Thyroid gland (tissue), 4 donors: Measurements from ENCODE around the gene KCNJ15. TPM values are rescaled to one million over a fixed set of nuclear protein-coding genes. Genes with fewer than 3 reads are reported as not detected.

Experiments
- DNase-seq, 2 donors: peaks; one replicate each; pipeline ENCODE4 v3.0.0-alpha.2; 2019
- H3K27ac ChIP-seq, 3 donors: fragments of 200-600 bp; sonication (generic); 1 replicate in 2 of 3; 2 replicates in 1 of 3; pipeline ENCODE4 v1.5.1; 2016 to 2019; ENCODE audit warnings: mild to moderate bottlenecking in 1 of 3, moderate library complexity in 1 of 3
- H3K27me3 ChIP-seq: fragments of 200-600 bp; sonication (generic); one replicate; pipeline ENCODE4 v1.5.1; 2019
- H3K36me3 ChIP-seq, 2 donors: fragments of 200-600 bp; sonication (generic); one replicate each; pipeline ENCODE4 v1.5.1; 2016 to 2019
- H3K4me1 ChIP-seq, 2 donors: fragments of 200-600 bp; sonication (generic); one replicate each; pipeline ENCODE4 v1.5.1; 2017 to 2019
- H3K4me3 ChIP-seq, 3 donors: fragments of 200-600 bp; sonication (generic); replicated peaks in 1 of 3; 1 replicate in 2 of 3; 2 replicates in 1 of 3; pipeline ENCODE4 v1.5.1; 2016; ENCODE audit warnings: mild to moderate bottlenecking in 1 of 3
- H3K9me3 ChIP-seq: fragments of 200-600 bp; sonication (generic); one replicate; pipeline ENCODE4 v1.5.1; 2017
- POLR2A ChIP-seq, 2 donors: fragments of 450-650 bp; IDR thresholded peaks; one replicate each; pipeline ENCODE4 v1.6.1; 2017; ENCODE audit warnings: antibody characterized with exemption in 2 of 2, mild to moderate bottlenecking in 2 of 2, moderate library complexity in 1 of 2
- WGBS, 2 donors: methylation state at CpG; one replicate each; pipeline ENCODE4 v1.1.5; 2017; 5-methylcytosine and 5-hydroxymethylcytosine counted together
- intact Hi-C: fragments of 100-400 bp; cut with DNase I; formaldehyde crosslinking; loops from one replicate; pipeline ENCODE4 v1.15.1; 2023
- total RNA-seq, 4 donors: library from RNA; depleted of rRNA; stranded (reverse); fragments of >200 nt; gene quantifications; one replicate each; pipeline ENCODE4 v1.2.3, GENCODE V29; 2016
- TF ChIP-seq, protein P1 (sequence below), 6 experiments: fragments of 200-600 bp in 3 of 6; fragments of 450-650 bp in 3 of 6; sonication (generic) in 3 of 6; IDR thresholded peaks; one replicate each; pipeline ENCODE4 v1.5.1; 2016 to 2019; ENCODE audit warnings: antibody characterized with exemption in 6 of 6, mild to moderate bottlenecking in 2 of 6, inconsistent platforms in 1 of 6, moderate library complexity in 1 of 6

Gene KCNJ15
- total RNA-seq, 4 donors from 2014 or later, result 29.2 to 71.2 (median 59.5) TPM

DNA sequence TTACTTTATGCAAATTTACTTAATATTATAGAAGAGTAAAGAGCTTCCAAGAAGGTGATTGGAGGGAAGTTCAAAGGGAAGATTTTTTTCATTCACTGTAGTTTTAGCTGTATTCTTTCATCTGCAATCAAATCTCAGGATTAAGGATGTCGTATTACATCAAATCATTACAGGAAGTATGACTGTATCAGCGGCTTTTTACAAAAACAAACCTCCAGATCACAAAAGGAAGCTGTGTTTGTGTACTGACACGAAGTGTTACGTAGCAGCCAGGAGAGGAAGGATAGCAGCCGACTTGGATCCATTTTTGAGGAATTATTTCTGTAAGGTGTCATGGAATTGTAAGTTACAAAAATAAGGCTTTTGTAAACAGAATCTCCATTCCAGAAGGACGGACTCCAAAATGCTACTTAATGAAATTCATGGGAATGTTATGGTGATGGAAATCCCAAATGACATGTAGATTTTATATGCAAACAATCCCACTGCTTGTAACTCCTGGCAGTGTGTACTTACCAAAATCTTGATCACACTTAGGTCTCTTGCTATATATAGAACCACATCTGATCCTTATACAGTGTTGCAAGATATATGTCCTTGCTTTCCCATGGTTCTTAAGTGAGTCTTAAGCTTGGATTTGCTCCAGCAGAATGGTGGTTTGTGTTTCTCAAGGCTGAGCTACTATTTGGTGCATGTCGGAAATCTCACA lies 49.8 kb downstream of the KCNJ15 start:
- no peaks in the 10 kb centered on the region for H3K27me3 ChIP-seq
- no peak for DNase-seq
- peaks cover 21 to 50% of the 10 kb centered on the region in 2 donors for H3K4me1 ChIP-seq
- peak overlapping the region in 2 of 3 donors; percentile 60 to 79 for H3K27ac ChIP-seq
- intact Hi-C loops, result no loop called here
- H3K9me3 ChIP-seq, result no peaks in the 10 kb centered on the region
- H3K36me3 ChIP-seq, result no peaks in the 10 kb centered on the region
- TF ChIP-seq, protein P1, sequence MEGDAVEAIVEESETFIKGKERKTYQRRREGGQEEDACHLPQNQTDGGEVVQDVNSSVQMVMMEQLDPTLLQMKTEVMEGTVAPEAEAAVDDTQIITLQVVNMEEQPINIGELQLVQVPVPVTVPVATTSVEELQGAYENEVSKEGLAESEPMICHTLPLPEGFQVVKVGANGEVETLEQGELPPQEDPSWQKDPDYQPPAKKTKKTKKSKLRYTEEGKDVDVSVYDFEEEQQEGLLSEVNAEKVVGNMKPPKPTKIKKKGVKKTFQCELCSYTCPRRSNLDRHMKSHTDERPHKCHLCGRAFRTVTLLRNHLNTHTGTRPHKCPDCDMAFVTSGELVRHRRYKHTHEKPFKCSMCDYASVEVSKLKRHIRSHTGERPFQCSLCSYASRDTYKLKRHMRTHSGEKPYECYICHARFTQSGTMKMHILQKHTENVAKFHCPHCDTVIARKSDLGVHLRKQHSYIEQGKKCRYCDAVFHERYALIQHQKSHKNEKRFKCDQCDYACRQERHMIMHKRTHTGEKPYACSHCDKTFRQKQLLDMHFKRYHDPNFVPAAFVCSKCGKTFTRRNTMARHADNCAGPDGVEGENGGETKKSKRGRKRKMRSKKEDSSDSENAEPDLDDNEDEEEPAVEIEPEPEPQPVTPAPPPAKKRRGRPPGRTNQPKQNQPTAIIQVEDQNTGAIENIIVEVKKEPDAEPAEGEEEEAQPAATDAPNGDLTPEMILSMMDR (IDR thresholded peaks at IDR 0.05), result no peak
- TF ChIP-seq POLR2A (IDR thresholded peaks at IDR 0.05), result no peak
- 59% methylated on average over 7 of the region's 7 CpGs for WGBS, 2 donors
- no peak overlapping the region for H3K4me3 ChIP-seq

DNA sequence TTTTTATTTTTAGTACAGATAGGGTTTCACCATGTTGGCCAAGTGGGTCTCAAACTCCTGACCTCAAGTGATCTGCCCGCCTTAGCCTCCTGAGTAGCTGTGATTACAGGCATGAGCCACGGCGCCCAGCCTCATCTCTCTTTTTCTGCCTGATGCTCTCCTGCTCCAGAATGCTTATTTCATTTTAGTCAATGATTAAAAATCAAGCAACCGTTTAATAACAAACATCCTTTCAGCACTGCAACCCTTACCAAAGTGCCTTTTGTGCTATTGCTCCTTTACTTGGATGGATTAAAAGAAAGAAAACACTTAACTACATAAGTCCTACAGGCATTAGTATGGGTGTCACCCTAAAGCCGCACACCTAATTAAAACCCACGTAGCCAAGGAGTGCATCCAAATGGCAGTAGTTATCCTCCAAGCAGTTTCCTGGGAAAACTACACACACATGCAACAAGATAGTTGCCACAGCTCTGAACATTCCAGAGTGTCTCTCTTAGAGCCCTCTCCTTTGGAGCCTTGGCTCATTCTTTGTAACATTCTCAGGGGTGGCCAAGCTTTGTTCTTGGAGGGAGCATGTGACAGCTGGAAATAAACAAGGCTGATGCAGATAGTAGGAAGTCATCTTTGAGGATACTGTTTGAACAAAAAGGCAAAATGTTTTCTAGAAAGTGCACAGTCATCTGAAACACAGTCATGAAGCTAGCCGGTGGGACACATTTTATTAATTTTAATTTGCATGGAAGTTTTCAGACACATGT lies 51.2 kb downstream of the KCNJ15 start:
- intact Hi-C loops, result no loop called here
- no peak for DNase-seq
- Histone ChIP-seq H3K4me3 (no peak overlapping the region), H3K4me1 (peaks cover 30 to 45% of the 10 kb centered on the region in 2 donors), H3K27ac (peak overlapping the region; percentile 55 to 79 (median 60)), H3K27me3 (no peaks in the 10 kb centered on the region), H3K36me3 (no peaks in the 10 kb centered on the region), H3K9me3 (no peaks in the 10 kb centered on the region)
- WGBS, 2 donors, result 78 to 86% methylated on average over 7 of the region's 7 CpGs
- TF ChIP-seq, protein P1 (IDR thresholded peaks at IDR 0.05), result no peak
- TF ChIP-seq POLR2A (IDR thresholded peaks at IDR 0.05), result no peak

DNA sequence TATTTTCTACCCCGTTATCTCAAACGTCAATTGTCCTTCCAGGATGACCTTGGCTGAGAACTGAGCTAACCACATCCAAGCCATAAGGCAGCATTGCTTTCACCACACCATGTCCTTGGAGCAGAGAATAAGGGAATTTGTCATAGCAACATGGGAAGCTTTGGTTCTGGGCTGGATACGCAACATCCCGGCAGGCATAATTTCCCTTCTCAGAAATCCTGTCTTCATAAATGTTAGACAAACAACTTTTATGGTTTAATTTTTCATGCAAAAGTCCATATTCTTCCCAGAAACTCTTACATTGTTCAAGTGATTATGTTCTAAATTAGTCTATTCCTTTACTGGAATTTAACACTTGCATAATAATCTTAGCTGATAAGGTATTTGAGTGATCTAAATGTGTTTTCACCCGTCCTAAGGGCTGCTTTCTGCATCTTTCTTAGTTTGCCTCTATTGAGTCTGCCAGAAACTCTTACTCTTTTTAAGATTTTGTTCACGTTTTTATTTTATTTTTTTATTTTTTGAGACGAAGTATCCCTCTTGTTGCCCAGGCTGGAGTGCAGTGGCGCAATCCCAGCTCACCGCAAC lies 51.8 kb downstream of the KCNJ15 start:
- intact Hi-C loops, result no loop called here
- peaks cover 30 to 44% of the 10 kb centered on the region in 2 donors for H3K4me1 ChIP-seq
- H3K4me3 ChIP-seq, result no peak overlapping the region
- H3K9me3 ChIP-seq, result no peaks in the 10 kb centered on the region
- no peak for TF ChIP-seq POLR2A (IDR thresholded peaks at IDR 0.05)
- TF ChIP-seq, protein P1 (IDR thresholded peaks at IDR 0.05), result no peak
- no peaks in the 10 kb centered on the region for H3K27me3 ChIP-seq
- H3K27ac ChIP-seq, result peak overlapping the region; percentile 55 to 92 (median 79)
- 72 to 76% methylated on average over 9 of the region's 9 CpGs for WGBS, 2 donors
- no peak for DNase-seq
- H3K36me3 ChIP-seq, result no peaks in the 10 kb centered on the region

DNA sequence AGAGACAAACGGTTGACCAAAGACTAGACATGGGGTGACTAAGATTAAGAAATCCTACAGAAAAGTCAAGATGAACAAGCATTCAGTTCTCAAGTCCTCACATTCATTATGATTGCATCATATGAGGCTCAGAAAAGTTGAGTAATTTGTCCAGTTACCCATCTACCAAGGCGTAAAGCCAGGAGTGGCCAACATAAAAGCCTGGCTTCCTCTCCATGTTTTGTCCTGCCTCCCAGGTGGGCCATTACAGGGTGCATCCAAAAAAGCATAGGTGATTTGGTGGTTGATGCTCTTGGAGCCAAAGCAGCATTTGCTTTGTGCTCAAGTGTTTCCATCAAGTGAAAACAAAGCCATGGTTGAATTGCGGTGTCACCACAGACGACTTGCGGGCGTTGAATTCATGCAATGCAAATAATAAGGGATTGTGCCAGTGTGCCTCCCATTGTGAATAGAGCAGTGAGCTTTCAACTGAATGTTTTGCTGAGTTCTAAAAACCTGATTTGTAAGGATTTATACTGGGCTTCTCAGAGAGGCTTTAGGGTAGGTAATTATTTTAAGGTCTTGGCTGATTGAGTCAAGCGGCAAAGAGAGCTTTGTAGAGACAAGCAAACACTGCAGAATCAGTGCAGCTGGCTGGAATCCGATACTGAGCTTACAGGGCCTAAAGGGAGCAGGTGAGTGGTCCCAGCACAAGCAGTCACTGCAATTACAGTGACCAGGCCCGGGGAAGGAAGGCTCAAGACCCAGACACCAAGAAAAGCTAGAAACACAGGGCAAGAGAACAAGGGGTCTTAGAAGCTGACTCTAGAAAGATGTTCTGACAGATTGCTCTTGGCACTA lies 54.1 kb downstream of the KCNJ15 start:
- H3K27ac ChIP-seq, result peak overlapping the region; percentile 79 to 94 (median 92)
- WGBS, 2 donors, result 36 to 47% methylated on average over 9 of the region's 9 CpGs
- intact Hi-C loops, result no loop called here
- H3K4me3 ChIP-seq, result no peak overlapping the region
- peaks cover 43 to 65% of the 10 kb centered on the region in 2 donors for H3K4me1 ChIP-seq
- H3K9me3 ChIP-seq, result no peaks in the 10 kb centered on the region
- peak; percentile 48 to 78 for DNase-seq
- no peaks in the 10 kb centered on the region for H3K36me3 ChIP-seq
- H3K27me3 ChIP-seq, result no peaks in the 10 kb centered on the region
- TF ChIP-seq, protein P1 (IDR thresholded peaks at IDR 0.05), result no peak
- TF ChIP-seq POLR2A (IDR thresholded peaks at IDR 0.05), result no peak
